Adrenal gland (tissue), 5 donors: ENCODE results near the gene BCAR3.

ENCODE experiments used
- CTCF ChIP-seq, 6 experiments: fragments of 450-650 bp in 4 of 6; fragments of 200-600 bp in 2 of 6; sonication (generic) in 1 of 6; IDR thresholded peaks; 1 replicate in 5 of 6; 2 replicates in 1 of 6; pipeline versions ENCODE4 v1.5.1 to v1.8.0; 2016 to 2021; ENCODE audit warnings: antibody characterized with exemption in 6 of 6, mild to moderate bottlenecking in 2 of 6, moderate library complexity in 1 of 6
- POLR2A ChIP-seq, 2 donors: fragments of 450-650 bp; IDR thresholded peaks; one replicate each; pipeline ENCODE4 v1.6.1; 2017; ENCODE audit warnings: antibody characterized with exemption in 2 of 2, mild to moderate bottlenecking in 2 of 2, moderate library complexity in 1 of 2
- donor health status: DM: no; HTN: no; CAD: no.

- TF ChIP-seq POLR2A (IDR thresholded peaks at IDR 0.05): no peak
- no peak for TF ChIP-seq CTCF (IDR thresholded peaks at IDR 0.05)
Observed at GRCh38 chr1:93690921-93691789, 9.5 kb upstream of the BCAR3 start.
